HG02642 (cell line): ENCODE data around the gene CDH4.

Experiments
- ATAC-seq: cut with Tn5 transposase; IDR thresholded peaks from one replicate; pipeline ENCODE4 v1.9.1; 2021; ENCODE audit warnings: mild to moderate bottlenecking; ENCODE audit not compliant: unreplicated experiment, poor library complexity

CDH4 gene

GRCh38 chr20:61931476-61932198 lies 679.6 kb downstream of the CDH4 start:
- ATAC-seq = no peak

DNA sequence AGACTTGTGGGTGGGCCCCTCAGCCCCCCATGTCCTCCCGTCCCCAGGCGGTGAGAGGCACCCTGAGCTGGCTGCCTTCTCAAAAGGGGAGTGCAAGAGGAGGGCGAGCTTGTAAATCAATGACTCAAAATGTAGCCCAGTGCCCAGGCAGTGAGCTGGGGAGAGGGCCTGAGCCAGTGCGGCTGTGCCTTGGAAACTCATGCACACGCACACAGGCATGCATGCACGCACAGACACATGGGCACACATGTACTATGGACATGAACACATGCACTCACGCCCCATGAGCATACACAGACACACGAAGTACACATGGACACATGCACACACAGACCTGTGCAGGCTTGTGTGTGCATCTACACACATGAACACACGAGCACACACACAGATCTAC lies 680.1 kb downstream of the CDH4 start:
- ATAC-seq = no peak

DNA sequence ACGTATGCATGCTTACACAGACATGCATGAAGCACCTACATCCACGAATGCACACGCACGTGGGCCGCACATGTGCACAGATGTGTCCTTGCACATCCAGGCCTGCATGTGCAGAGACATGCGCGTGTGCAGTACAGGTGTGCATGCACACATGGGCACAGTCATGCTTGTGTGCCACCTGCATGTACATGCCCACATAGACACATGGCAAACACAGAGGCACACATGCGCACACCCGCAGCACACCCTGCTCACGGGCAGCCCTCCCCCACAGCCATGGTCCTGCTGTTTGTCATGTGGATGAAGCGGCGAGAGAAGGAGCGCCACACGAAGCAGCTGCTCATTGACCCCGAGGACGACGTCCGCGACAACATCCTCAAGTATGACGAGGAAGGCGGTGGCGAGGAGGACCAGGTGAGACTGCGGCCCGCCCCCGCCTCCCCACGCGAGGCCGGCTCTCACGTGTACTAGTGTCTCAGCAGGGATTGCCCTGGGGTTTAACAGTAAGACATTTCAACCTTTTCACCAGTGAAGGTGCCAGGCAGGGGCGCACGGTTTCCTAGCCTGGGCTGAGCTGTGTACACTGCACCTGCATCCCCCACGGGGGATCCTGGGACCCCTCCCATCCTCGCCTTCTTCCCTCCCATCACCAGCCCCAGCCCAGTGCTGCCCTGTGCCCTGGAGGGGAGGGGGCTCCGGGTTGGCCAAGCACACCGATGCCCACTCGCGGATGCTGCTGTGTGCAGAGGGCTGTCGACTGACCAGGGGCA lies 680.8 kb downstream of the CDH4 start:
- ATAC-seq = no peak

DNA sequence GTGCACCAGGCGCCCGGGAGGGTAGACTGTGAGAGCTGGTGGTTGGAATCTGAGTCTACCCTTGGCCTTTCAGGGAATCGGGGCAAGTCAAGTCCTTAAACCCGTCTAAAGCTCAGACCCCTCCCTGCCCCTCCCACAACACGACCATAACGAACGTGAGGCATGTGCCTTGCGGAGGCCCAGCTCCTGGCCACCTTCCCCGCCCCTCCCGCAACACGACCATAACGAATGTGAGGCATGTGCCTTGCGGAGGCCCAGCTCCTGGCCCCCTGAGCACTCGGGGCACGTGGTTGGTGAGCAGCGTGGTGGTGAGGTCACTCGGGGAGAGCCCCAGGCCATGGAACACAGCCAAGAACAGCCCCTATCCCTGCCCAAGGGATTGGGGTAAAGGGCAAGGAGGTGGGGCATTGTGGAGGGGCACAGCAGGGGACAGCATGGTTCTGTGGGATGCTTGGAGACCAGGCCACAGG lies 681.5 kb downstream of the CDH4 start:
- no peak for ATAC-seq

GRCh38 chr20:61933951-61934715 lies 682.1 kb downstream of the CDH4 start:
- ATAC-seq = no peak

DNA sequence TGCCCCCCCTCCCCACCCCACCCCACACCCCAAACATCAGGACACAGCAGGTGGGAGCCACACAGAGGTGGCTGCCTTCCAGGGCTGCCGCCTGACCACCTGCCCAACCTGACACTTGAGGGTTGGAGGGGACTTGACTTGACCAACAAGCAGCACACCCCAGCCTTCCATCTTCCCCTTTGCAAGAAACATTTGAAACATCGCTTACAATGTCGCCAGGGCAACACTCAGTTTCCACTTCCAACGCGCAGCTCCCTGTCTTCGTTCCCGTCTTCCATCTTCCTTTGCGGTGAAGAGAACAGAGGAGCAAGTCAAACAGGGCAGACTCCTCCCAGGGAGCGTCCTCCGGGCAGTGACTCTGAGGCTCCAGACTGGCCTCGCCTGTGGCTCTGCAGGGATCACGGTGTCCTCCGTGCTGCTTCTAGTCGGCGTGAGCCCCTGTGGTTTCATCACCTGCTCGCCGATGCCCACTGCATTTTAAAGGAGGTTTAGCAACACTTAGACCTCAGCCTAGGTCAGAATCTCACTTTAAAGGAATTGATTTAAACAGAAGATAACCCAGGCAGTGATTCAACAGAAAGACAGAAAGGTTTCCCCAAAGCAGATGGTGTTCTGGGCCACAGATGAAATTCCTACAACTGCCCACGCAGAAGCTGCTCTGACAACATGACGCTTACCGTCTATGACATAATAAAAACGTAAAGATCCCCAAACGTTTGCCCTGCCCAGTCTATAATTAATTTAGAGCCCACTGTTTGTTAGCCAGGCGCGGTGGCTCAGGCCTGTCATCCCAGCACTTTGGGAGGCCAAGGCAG lies 682.9 kb downstream of the CDH4 start:
- no peak for ATAC-seq

DNA sequence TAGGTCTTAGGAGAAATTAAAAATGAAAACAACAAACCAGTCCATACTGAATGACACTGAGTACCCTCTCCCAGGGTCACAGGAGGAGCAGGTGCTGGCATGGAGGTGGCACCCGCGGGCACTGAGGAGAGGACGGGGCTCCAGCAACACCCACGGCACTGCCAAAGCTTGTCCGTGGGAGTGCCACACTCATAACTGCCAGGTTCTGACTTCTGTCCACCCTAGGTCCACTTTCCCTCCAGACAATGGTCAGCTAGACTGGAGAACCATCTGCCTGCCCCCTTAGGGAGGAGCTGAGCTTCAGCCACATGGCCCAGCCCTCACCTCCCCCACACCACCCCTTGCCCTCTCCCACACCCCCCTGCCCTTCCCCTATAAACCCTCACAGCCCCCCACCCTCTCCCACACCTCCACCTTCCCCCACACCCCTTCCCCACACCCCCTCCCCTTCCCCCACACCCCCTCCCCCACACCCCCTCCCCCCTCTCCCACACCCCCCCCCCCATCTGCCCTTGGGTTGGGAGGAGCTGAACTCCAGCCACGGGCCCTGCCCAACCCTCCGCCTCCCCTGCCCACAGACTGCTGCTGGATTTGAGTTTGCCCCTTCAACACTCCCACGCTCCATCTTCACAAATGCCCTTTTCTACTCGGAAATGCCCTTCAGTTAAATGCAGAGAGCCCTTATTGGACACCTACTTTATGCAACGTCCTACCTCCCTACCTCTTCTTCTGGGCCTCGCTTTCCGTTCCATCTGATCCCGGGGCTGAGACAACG lies 684.1 kb downstream of the CDH4 start:
- ATAC-seq = no peak

- ATAC-seq = no peak
Observed at GRCh38 chr20:61936701-61937131, 684.7 kb downstream of the CDH4 start.

DNA sequence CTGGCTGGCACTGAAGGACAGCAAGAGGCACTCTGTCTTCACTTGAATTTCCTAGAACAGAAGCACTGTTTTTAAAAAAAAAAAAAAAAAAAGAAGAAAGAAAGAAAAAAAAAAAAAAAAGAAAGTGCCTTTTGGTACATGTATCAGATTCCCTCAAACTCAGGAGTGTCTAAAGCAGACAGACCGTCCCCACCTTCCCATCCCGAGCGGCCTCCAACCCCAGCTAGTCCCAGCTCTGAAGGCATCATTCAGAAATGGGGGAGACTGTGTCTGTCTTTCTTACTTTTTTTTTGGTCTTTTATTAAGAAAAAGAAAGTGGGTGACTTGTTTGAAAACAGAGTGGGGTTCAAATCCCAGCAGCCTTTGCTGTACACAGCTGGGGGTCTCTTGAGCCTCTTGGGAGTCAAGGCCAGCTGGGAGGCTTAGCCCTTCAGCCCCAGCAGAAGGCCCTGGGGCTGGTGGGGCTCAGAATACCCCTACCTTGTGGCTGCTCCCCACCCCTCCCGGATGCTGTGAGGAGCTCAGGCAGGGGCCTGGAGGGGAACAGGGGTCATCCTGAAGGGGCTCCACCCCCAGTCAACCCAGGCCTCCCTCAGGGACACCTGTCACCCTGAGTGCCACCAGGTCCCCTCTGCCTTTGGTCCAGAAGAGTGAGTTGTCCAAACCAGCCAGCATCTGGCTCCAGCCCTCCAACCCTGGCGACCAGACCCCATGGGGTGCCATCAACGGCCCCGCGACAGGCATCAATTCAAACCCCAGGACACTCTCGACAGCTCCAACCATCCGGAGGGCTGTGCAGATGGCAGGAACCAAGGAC lies 685.3 kb downstream of the CDH4 start:
- ATAC-seq = no peak

DNA sequence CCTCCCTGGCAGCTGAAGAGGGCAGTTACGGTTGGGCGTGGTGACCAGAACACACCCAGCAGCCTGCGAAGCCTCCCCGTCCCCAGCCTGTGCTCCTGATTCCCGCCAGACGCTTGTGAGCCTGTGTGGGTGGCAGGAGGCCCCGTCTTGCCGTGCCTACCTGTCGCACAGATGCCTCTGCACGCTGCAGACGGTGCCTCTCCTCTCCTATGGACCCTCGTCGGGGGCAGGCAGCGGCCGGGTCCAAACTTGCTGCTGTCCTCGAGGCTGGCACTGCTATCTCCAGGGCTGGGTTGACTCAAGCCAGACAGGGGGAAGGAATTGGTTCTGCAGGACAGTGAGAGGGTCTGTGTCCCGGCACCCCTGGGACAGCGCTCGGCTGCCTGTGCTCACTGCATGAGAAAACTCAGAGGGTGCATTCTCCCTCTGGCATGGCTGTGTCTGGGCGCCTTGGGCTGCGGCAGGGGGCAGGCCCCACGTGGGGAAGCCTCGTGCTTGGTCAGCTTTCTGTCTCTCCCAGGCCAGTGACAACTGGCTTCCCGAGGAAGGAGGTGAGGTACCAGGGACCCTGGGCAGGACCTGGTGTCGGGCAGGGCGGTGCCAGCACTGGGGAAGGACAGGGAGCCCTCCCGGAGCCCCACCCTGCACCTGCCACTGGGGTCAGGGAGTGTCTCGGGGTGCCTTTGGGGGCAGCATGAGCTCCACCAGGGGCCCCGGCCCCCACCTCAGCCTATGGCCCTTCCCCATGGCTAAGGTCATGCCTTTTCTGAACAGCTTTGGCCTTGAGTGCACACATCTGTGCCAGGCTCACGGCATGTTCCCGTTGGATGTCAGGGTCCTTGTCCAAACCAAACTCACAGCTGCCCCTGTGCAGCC lies 686.1 kb downstream of the CDH4 start:
- no peak for ATAC-seq

DNA sequence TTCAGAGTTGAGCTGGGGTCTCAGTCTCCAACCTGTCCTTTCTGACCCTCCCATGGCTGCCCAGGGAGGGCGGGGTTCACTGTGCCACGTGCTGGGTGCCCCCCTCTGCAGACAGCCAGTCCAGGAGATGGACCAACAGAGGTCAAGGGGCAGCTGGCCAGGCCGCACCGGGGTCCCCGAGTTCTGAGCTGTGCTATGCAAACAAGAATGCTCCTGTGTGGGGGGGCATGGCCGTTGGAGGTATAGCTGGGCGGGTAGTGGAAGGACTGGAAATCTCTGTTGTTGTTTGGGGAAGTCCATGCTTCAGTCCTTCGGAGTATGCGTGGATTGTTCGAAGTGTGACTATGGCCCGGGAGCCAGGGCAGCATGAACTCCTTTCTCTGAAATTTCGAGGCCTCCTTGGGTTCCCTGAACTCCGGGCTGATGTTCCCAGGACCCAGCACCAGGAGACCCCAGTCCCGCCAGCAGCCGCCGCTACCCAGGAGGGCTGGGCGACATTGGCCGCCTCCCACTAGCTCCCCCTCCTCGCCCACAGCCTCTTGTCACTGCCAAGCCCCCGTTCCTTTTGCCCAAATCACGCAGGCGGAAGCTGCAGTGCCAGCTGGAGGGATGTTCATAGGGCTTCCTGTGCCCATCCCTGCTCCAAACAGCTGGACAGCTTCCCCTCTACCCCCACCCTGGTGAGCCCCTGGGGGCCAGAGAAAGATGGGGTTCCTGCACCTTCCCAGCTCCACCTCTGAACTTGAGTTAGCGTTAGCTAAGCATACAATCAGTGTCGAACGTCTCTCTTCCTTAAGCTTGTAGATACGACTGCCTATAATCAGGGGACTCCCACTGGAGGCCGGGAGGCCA lies 687.0 kb downstream of the CDH4 start:
- ATAC-seq = no peak

- ATAC-seq = no peak
Observed at GRCh38 chr20:61939691-61940360, 687.8 kb downstream of the CDH4 start.

GRCh38 chr20:61940491-61940890 lies 688.4 kb downstream of the CDH4 start:
- no peak for ATAC-seq

GRCh38 chr20:61940976-61941720 lies 689.1 kb downstream of the CDH4 start:
- ATAC-seq = no peak

DNA sequence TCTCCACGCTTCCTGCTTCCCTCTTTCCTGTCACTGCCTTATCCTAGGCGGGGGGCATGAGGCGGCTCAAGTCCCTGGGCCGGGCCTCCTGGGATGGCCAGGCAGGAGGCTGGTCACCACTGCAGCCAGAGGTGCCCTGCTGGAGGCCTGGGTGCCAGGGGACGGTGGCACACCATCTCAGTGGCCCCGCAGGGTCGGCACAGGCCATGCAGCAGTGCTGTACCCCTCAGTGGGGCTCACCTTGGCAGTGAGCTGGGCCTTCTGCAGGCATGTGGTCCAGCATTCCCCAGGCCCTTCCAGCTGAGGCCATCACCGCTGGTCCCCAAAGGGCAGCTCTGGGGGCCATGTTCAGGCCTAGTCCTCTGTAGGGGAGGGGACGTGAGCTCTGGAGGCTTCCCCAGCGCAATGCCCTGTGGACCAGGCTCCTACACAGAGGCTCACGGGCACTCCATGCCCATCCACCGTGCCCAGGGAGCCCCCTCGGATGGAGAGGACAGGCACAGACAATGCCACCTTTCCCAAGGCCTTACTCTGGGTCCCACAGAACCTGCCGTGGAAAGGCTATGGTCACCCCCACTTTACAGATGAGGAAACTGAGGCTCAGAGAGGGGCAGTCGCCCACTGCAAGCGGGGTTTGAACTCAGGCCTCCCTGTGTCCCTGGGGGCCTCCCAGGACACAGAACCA lies 689.8 kb downstream of the CDH4 start:
- no peak for ATAC-seq
